ENCODE measurements around the gene CEP72. TPM values are rescaled to one million over a fixed set of nuclear protein-coding genes. Genes with fewer than 3 reads are reported as not detected.
"Not testable (repeated sequence)": the region's sequence is repeated elsewhere in the genome, so short reads cannot be mapped to it uniquely, and the experiment has no call there.

CEP72 gene
- total RNA-seq, 1 donor from 2014 or later, result 5.2 TPM

DNA sequence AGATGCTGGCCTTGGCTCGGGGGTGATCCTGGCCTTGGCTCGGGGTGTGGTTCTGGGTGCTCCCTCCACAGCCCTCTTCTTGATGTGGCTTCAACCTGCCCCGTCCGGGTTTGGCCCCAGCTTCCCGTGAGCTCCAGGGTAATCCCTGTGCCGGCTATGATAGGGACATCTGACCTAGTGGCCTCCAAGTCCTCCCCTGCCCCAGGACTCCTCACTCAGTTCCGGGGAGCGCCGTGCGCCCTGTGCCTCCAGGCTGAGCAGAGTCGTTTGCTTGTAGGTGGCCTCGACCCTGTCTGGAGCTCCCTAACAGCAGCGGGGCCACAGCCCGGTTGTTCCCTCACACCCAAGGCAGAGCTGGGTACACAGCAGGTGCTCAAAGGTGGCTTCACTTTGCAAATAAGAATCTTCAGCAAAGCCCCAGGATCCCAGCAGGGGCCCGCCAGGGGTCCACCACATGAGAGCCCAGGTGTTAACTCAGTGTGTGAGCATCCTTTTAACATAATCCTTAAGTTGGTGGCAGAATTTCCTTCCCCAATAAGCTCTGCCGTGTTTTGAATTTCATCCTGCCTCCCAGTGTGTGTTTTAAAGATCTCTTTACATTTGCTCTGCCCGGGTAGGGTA is 32.3 kb upstream of the CEP72 start:
- Histone ChIP-seq H3K27ac (ENCODE audit: low read depth, low read length) (no peak overlapping the region), H3K4me1 (ENCODE audit: control insufficient read depth in 3 of 3, insufficient read depth in 3 of 3, low read length in 3 of 3) (no peaks in the 10 kb centered on the region), H3K4me3 (ENCODE audit: low read length in 3 of 3) (no peak overlapping the region), H3K36me3 (ENCODE audit: control insufficient read depth in 3 of 3, insufficient read depth in 3 of 3, low read length in 3 of 3) (no peaks in the 10 kb centered on the region), H3K9ac (ENCODE audit: low read depth in 1 of 3, low read length in 3 of 3) (no peak overlapping the region), H3K9me3 (ENCODE audit: control insufficient read depth in 3 of 3, low read length in 3 of 3) (peaks cover 5 to 14% (median 6%) of the 10 kb centered on the region in 3 donors), H3K27me3 (ENCODE audit: control insufficient read depth in 3 of 3, insufficient read depth in 3 of 3, low read length in 3 of 3) (peaks cover 43 to 46% (median 44%) of the 10 kb centered on the region in 3 donors)

DNA sequence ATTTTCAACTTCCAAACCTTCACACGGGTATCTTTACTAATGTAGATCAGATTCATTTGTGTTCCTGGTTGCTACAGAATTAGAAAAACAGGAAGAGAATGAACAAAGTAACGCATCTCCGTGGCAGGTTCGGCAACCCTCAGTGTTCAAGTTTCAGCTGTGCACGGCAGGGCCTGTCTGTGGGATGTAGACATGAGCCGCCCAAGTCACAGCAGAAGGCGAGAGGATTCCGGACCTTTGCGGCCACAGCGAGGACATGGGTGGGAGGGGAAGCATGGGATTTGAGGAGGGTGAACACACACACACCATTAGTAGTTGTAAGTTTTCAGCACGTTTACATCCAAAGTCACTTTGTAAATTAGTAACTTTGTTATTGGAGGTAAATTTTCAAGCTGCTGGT is 31.7 kb upstream of the CEP72 start:
- Histone ChIP-seq H3K27ac (ENCODE audit: low read depth, low read length) (no peak overlapping the region), H3K9me3 (ENCODE audit: control insufficient read depth in 3 of 3, low read length in 3 of 3) (peaks cover 4 to 11% (median 5%) of the 10 kb centered on the region in 3 donors), H3K9ac (ENCODE audit: low read depth in 1 of 3, low read length in 3 of 3) (no peak overlapping the region), H3K4me1 (ENCODE audit: control insufficient read depth in 3 of 3, insufficient read depth in 3 of 3, low read length in 3 of 3) (no peaks in the 10 kb centered on the region), H3K4me3 (ENCODE audit: low read length in 3 of 3) (no peak overlapping the region), H3K27me3 (ENCODE audit: control insufficient read depth in 3 of 3, insufficient read depth in 3 of 3, low read length in 3 of 3) (peaks cover 39 to 45% (median 43%) of the 10 kb centered on the region in 3 donors), H3K36me3 (ENCODE audit: control insufficient read depth in 3 of 3, insufficient read depth in 3 of 3, low read length in 3 of 3) (no peaks in the 10 kb centered on the region)

DNA sequence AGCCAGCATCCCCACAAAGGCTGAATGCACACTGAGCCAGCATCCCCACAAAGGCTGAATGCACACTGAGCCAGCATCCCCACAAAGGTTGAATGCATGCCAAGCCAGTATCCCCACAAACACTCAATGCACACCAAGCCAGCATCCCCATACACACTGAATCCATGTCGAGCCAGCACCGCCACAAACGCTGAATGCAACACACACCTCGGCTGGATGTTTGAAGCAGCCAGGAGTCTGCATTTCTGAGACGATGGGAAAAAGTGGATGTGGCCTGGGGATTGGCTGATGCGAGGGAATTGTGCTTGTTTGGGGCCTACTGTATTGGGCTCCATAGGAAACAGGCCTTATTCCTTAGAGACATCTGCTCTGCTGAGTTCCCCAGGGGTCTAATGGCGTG is 30.9 kb upstream of the CEP72 start:
- Histone ChIP-seq H3K4me3 (ENCODE audit: low read length in 3 of 3) (no peak overlapping the region), H3K27ac (ENCODE audit: low read depth, low read length) (no peak overlapping the region), H3K9ac (ENCODE audit: low read depth in 1 of 3, low read length in 3 of 3) (no peak overlapping the region), H3K9me3 (ENCODE audit: control insufficient read depth in 3 of 3, low read length in 3 of 3) (peaks cover 0 to 2% (median 0%) of the 10 kb centered on the region in 3 donors), H3K36me3 (ENCODE audit: control insufficient read depth in 3 of 3, insufficient read depth in 3 of 3, low read length in 3 of 3) (no peaks in the 10 kb centered on the region), H3K27me3 (ENCODE audit: control insufficient read depth in 3 of 3, insufficient read depth in 3 of 3, low read length in 3 of 3) (peaks cover 39 to 44% (median 39%) of the 10 kb centered on the region in 3 donors), H3K4me1 (ENCODE audit: control insufficient read depth in 3 of 3, insufficient read depth in 3 of 3, low read length in 3 of 3) (no peaks in the 10 kb centered on the region)

DNA sequence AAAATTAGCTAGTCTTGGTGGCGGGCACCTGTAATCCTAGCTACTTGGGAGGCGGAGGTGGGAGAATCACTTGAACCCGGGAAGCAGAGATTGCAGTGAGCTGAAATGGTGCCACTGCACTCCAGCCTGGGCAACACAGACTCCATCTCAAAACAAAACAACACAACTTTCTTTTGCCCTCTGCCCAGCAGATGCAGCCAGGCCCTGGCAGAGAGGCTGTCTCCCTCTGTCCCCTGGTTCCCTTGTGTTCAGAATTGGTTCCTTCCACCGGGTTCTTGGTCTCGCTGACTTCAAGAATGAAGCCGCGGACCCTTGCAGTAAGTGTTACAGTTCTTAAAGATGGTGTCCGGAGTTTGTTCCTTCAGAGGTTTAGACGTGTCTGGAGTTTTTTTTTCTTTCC is 30.2 kb upstream of the CEP72 start:
- Histone ChIP-seq H3K4me1 (ENCODE audit: control insufficient read depth in 3 of 3, insufficient read depth in 3 of 3, low read length in 3 of 3) (no peaks in the 10 kb centered on the region), H3K27me3 (ENCODE audit: control insufficient read depth in 3 of 3, insufficient read depth in 3 of 3, low read length in 3 of 3) (peaks cover 39 to 50% (median 39%) of the 10 kb centered on the region in 3 donors), H3K27ac (ENCODE audit: low read depth, low read length) (no peak overlapping the region), H3K9me3 (ENCODE audit: control insufficient read depth in 3 of 3, low read length in 3 of 3) (no peaks in the 10 kb centered on the region), H3K4me3 (ENCODE audit: low read length in 3 of 3) (no peak overlapping the region), H3K9ac (ENCODE audit: low read depth in 1 of 3, low read length in 3 of 3) (no peak overlapping the region), H3K36me3 (ENCODE audit: control insufficient read depth in 3 of 3, insufficient read depth in 3 of 3, low read length in 3 of 3) (no peaks in the 10 kb centered on the region)

DNA sequence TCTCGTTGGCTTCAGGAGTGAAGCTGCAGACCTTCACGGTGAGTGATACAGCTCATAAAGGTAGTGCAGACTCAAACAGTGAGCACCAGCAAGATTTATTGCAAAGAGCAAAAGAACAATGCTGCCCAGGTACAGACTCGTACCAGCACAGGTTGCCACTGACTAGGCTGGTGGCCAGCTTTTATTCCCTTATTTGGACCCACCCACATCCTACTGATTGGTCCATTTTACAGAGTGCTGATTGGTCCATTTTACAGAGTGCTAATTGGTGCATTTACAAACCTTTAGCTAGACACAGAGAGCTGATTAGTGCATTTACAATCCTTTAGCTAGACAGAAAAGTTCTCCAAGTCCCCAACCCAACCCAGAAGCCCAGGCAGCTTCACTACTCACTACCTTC is 29.7 kb upstream of the CEP72 start:
- not testable (repeated sequence) for H3K36me3 ChIP-seq (ENCODE audit: control insufficient read depth in 3 of 3, insufficient read depth in 3 of 3, low read length in 3 of 3); H3K4me1 ChIP-seq (ENCODE audit: control insufficient read depth in 3 of 3, insufficient read depth in 3 of 3, low read length in 3 of 3); H3K9ac ChIP-seq (ENCODE audit: low read depth in 1 of 3, low read length in 3 of 3); H3K4me3 ChIP-seq (ENCODE audit: low read length in 3 of 3); H3K9me3 ChIP-seq (ENCODE audit: control insufficient read depth in 3 of 3, low read length in 3 of 3); H3K27ac ChIP-seq (ENCODE audit: low read depth, low read length)
- H3K27me3 ChIP-seq (ENCODE audit: control insufficient read depth in 3 of 3, insufficient read depth in 3 of 3, low read length in 3 of 3), result peaks cover 40 to 54% (median 40%) of the 10 kb centered on the region in 3 donors

DNA sequence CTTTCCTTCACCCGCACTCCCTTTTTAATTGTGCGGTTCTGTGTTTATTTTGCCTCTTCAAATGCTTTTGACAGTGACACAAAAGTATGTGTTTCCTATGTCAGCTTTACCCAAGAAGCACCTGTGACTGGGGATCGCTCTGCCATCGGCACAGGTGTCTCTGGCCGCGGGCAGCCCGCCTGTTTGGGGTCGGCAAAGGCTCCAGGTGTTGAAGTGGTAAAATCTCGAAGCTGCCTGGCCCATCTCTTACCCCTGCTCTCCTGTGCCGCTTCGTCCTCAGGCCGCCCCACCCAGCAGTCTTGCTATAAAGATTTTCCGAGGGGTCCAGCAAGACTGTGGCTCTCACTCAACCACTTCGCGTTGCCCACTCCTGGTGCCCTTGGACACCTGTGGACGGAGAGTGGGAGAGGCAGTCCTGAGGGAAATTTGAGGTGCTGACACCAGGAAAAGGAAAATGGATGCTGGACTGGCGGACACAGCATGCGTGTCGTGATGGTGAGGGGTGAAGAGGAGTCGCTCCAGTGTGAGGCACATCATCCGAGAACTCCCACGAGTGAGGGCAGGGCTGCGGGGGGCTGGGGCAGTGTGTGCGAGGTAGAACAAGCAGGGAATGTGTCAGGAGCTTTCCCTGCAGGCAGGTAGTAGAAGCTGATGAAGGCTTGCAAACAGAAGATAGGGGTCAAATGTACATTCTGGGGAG is 29.1 kb upstream of the CEP72 start:
- Histone ChIP-seq H3K4me3 (ENCODE audit: low read length in 3 of 3) (no peak overlapping the region), H3K36me3 (ENCODE audit: control insufficient read depth in 3 of 3, insufficient read depth in 3 of 3, low read length in 3 of 3) (no peaks in the 10 kb centered on the region), H3K9me3 (ENCODE audit: control insufficient read depth in 3 of 3, low read length in 3 of 3) (no peaks in the 10 kb centered on the region), H3K4me1 (ENCODE audit: control insufficient read depth in 3 of 3, insufficient read depth in 3 of 3, low read length in 3 of 3) (no peaks in the 10 kb centered on the region), H3K9ac (ENCODE audit: low read depth in 1 of 3, low read length in 3 of 3) (no peak overlapping the region), H3K27ac (ENCODE audit: low read depth, low read length) (no peak overlapping the region), H3K27me3 (ENCODE audit: control insufficient read depth in 3 of 3, insufficient read depth in 3 of 3, low read length in 3 of 3) (peaks cover 46 to 60% (median 46%) of the 10 kb centered on the region in 3 donors)

DNA sequence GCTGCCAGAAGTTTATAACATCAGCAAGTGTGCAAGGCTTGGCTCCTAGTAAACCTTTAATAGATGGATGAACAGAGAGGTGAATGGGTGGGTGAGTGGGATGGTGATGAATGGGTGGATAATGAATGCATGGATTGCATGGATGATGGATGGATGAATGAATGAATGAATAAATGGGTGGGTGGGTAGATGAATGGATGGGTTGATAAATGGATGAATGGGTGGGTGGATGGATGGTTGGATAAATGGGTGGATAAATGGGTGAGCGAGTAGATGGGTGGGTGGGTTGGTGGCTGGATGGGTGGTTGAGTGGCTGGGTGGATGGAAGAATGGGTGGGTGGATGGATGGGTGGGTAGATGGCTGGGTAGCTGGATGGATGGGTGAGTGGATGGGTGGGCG is 28.5 kb upstream of the CEP72 start:
- H3K9me3 ChIP-seq (ENCODE audit: control insufficient read depth in 3 of 3, low read length in 3 of 3), result no peaks in the 10 kb centered on the region
- no peaks in the 10 kb centered on the region for H3K4me1 ChIP-seq (ENCODE audit: control insufficient read depth in 3 of 3, insufficient read depth in 3 of 3, low read length in 3 of 3)
- no peak overlapping the region for H3K4me3 ChIP-seq (ENCODE audit: low read length in 3 of 3)
- no peak overlapping the region for H3K27ac ChIP-seq (ENCODE audit: low read depth, low read length)
- H3K27me3 ChIP-seq (ENCODE audit: control insufficient read depth in 3 of 3, insufficient read depth in 3 of 3, low read length in 3 of 3), result peaks cover 45 to 60% (median 50%) of the 10 kb centered on the region in 3 donors
- H3K36me3 ChIP-seq (ENCODE audit: control insufficient read depth in 3 of 3, insufficient read depth in 3 of 3, low read length in 3 of 3), result no peaks in the 10 kb centered on the region
- H3K9ac ChIP-seq (ENCODE audit: low read depth in 1 of 3, low read length in 3 of 3), result no peak overlapping the region

DNA sequence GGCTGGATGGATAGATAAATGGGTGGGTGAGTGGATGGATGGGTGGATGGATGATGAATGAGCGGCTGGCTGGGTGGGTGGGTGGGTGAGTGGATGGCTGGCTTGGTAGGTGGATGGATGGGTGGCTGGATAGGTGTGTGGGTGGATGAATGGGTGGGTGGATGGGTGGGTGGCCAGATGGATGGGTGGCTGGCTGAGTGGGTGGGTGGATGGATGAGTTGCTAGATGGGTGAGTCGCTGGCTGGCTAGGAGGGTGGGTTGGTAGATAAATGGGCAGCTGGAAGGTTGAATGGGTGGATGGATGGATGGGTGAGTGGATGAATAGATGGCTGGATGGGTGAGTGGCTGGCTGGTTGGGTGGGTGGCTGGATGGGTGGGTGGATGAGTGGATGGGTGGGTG is 27.9 kb upstream of the CEP72 start:
- Histone ChIP-seq H3K4me1 (ENCODE audit: control insufficient read depth in 3 of 3, insufficient read depth in 3 of 3, low read length in 3 of 3) (no peaks in the 10 kb centered on the region), H3K9me3 (ENCODE audit: control insufficient read depth in 3 of 3, low read length in 3 of 3) (no peaks in the 10 kb centered on the region), H3K36me3 (ENCODE audit: control insufficient read depth in 3 of 3, insufficient read depth in 3 of 3, low read length in 3 of 3) (no peaks in the 10 kb centered on the region), H3K4me3 (ENCODE audit: low read length in 3 of 3) (no peak overlapping the region), H3K9ac (ENCODE audit: low read depth in 1 of 3, low read length in 3 of 3) (no peak overlapping the region), H3K27me3 (ENCODE audit: control insufficient read depth in 3 of 3, insufficient read depth in 3 of 3, low read length in 3 of 3) (peaks cover 47 to 60% (median 47%) of the 10 kb centered on the region in 3 donors), H3K27ac (ENCODE audit: low read depth, low read length) (no peak overlapping the region)

DNA sequence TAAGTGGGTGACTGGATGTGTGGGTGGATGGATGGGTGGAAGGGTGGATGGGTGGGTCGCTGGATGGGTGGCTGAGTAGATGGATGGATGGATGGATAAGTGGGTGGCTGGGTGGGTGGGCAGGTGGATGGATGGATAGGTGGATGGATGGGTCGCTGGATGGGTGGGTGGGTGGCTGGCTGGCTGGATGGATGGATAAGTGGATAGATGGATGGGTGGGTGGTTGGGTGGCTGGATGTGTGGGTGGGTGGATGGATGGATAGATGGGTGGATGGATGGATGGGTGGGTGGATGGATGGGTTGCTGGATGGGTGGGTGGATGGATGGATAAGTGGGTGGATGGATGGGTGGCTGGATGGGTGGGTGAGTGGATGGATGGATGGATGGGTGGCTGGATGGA is 27.3 kb upstream of the CEP72 start:
- Histone ChIP-seq H3K36me3 (ENCODE audit: control insufficient read depth in 3 of 3, insufficient read depth in 3 of 3, low read length in 3 of 3) (no peaks in the 10 kb centered on the region), H3K9ac (ENCODE audit: low read depth in 1 of 3, low read length in 3 of 3) (no peak overlapping the region), H3K9me3 (ENCODE audit: control insufficient read depth in 3 of 3, low read length in 3 of 3) (no peaks in the 10 kb centered on the region), H3K27me3 (ENCODE audit: control insufficient read depth in 3 of 3, insufficient read depth in 3 of 3, low read length in 3 of 3) (peaks cover 43 to 61% (median 44%) of the 10 kb centered on the region in 3 donors), H3K4me3 (ENCODE audit: low read length in 3 of 3) (no peak overlapping the region), H3K4me1 (ENCODE audit: control insufficient read depth in 3 of 3, insufficient read depth in 3 of 3, low read length in 3 of 3) (no peaks in the 10 kb centered on the region), H3K27ac (ENCODE audit: low read depth, low read length) (no peak overlapping the region)

DNA sequence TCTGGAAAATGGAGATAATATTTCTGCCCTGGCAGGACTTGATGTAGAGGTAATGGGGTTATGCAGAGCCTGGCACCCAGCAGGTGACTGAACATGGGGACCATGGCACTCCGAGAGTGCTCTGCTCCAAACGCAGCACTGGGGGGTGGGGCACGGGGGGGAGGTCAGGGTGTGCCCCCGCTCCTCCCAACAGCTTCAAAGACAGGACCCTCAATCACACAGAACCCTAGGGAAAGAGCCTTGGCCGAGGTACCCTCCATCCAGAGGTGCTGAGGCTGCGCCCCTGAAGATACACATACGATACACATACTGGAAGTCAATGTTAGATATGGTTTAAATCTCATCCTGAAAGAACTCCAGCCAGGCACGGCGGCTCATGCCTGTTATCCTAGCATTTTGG is 26.6 kb upstream of the CEP72 start:
- Histone ChIP-seq H3K9ac (ENCODE audit: low read depth in 1 of 3, low read length in 3 of 3) (no peak overlapping the region), H3K27me3 (ENCODE audit: control insufficient read depth in 3 of 3, insufficient read depth in 3 of 3, low read length in 3 of 3) (peaks cover 38 to 56% (median 40%) of the 10 kb centered on the region in 3 donors), H3K4me1 (ENCODE audit: control insufficient read depth in 3 of 3, insufficient read depth in 3 of 3, low read length in 3 of 3) (no peaks in the 10 kb centered on the region), H3K4me3 (ENCODE audit: low read length in 3 of 3) (no peak overlapping the region), H3K36me3 (ENCODE audit: control insufficient read depth in 3 of 3, insufficient read depth in 3 of 3, low read length in 3 of 3) (no peaks in the 10 kb centered on the region), H3K9me3 (ENCODE audit: control insufficient read depth in 3 of 3, low read length in 3 of 3) (no peaks in the 10 kb centered on the region), H3K27ac (ENCODE audit: low read depth, low read length) (no peak overlapping the region)
